CD4-positive, CD25-positive, alpha-beta regulatory T cell (primary cell): Measurements from ENCODE around the gene SEPHS2. TPM values are rescaled to one million over a fixed set of nuclear protein-coding genes. Genes with fewer than 3 reads are reported as not detected.
"Not testable (repeated sequence)": the region's sequence is repeated elsewhere in the genome, so short reads cannot be mapped to it uniquely, and the experiment has no call there.

ENCODE experiments used
- ATAC-seq, 2 donors: fragments of 150-1000 bp; cut with Tn5 transposase; one replicate each; pipeline ENCODE4 v1.10.0; 2021; ENCODE audit warnings: low read depth in 2 of 2, moderate number of reproducible peaks in 2 of 2, moderate library complexity in 1 of 2
- DNase-seq, 3 donors: peaks; one replicate each; pipeline versions ENCODE4 v3.0.0 to v3.0.0-alpha.2; 2012 to 2022; ENCODE audit warnings: mixed read lengths in 1 of 3
- H3K27ac ChIP-seq: one replicate; pipeline ENCODE4 v1.7.0; 2013; ENCODE audit warnings: mild to moderate bottlenecking, low read length; ENCODE audit not compliant: insufficient read depth, poor library complexity, severe bottlenecking
- H3K27me3 ChIP-seq: one replicate; pipeline ENCODE4 v1.7.0; 2013; ENCODE audit warnings: low read length; ENCODE audit not compliant: control insufficient read depth, insufficient read depth
- H3K36me3 ChIP-seq: one replicate; pipeline ENCODE4 v1.7.0; 2013; ENCODE audit warnings: mild to moderate bottlenecking, low read length, moderate library complexity; ENCODE audit not compliant: control insufficient read depth, insufficient read depth
- H3K4me1 ChIP-seq: 2 replicates; pipeline ENCODE4 v1.7.0; 2013; ENCODE audit warnings: mild to moderate bottlenecking, low read length; ENCODE audit not compliant: insufficient read depth, control insufficient read depth, poor library complexity, severe bottlenecking
- H3K4me3 ChIP-seq: one replicate; pipeline ENCODE4 v1.7.0; 2013; ENCODE audit warnings: low read depth, mild to moderate bottlenecking, low read length, moderate library complexity
- H3K9me3 ChIP-seq, 2 experiments: 1 replicate in 1 of 2; 2 replicates in 1 of 2; pipeline ENCODE4 v1.7.0; 2013; ENCODE audit warnings: low read length in 2 of 2, mild to moderate bottlenecking in 1 of 2, moderate library complexity in 1 of 2; ENCODE audit not compliant: control insufficient read depth in 2 of 2
- H3K27ac Mint-ChIP-seq, 3 donors: one replicate each; pipeline ENCODE4 v1.8.0; 2020 to 2022; ENCODE audit warnings: mild to moderate bottlenecking in 3 of 3, mixed read lengths in 3 of 3, moderate library complexity in 2 of 3
- H3K27me3 Mint-ChIP-seq: one replicate; pipeline ENCODE4 v1.8.0; 2022; ENCODE audit warnings: mild to moderate bottlenecking, mixed read lengths
- H3K36me3 Mint-ChIP-seq: one replicate; pipeline ENCODE4 v1.8.0; 2020; ENCODE audit warnings: mixed read lengths
- H3K4me1 Mint-ChIP-seq, 4 donors: one replicate each; pipeline ENCODE4 v1.8.0; 2020 to 2022; ENCODE audit warnings: mixed read lengths in 4 of 4, mild to moderate bottlenecking in 1 of 4
- H3K4me3 Mint-ChIP-seq, 4 donors: one replicate each; pipeline ENCODE4 v1.8.0; 2020 to 2022; ENCODE audit warnings: mild to moderate bottlenecking in 4 of 4, mixed read lengths in 4 of 4, moderate library complexity in 3 of 4
- H3K9me3 Mint-ChIP-seq, 7 donors: one replicate each; pipeline ENCODE4 v1.8.0; 2020 to 2022; ENCODE audit warnings: mixed read lengths in 7 of 7, mild to moderate bottlenecking in 3 of 7, moderate library complexity in 2 of 7
- polyA plus RNA-seq, 4 donors: library from polyadenylated mRNA; unstranded; fragments of 300-500 nt; fragmentation: Illumina TruSeq; gene quantifications; one replicate each; pipeline ENCODE4 v1.2.3, GENCODE V29; 2021
- total RNA-seq: library from RNA; stranded (reverse); gene quantifications from one replicate; pipeline ENCODE4 v1.2.3, GENCODE V29; 2022

Gene SEPHS2
- total and polyA plus RNA-seq, 5 donors from 2014 or later, result 26.0 to 89.8 (median 79.1) TPM

GRCh38 chr16:30464078-30464477 lies 18.4 kb upstream of the SEPHS2 start:
- Histone ChIP-seq H3K27ac (no peak overlapping the region), H3K4me3 (no peak overlapping the region), H3K4me1 (peaks cover 5% of the 10 kb centered on the region), H3K9me3 (no peaks in the 10 kb centered on the region), H3K36me3 (no peaks in the 10 kb centered on the region), H3K27me3 (no peaks in the 10 kb centered on the region)
- DNase-seq (no peak), ATAC-seq (no peak)
- Mint-ChIP-seq H3K27me3 (no peaks in the 10 kb centered on the region), H3K4me3 (no peak overlapping the region), H3K27ac (peak overlapping the region in 2 of 3 donors; percentile 45 to 55), H3K4me1 (peaks cover 0 to 23% (median 5%) of the 10 kb centered on the region in 4 donors), H3K36me3 (no peaks in the 10 kb centered on the region), H3K9me3 (no peaks in the 10 kb centered on the region)

- not testable (repeated sequence) for H3K27me3 Mint-ChIP-seq, H3K36me3 ChIP-seq, H3K4me3 ChIP-seq, H3K27ac ChIP-seq, H3K36me3 Mint-ChIP-seq, ATAC-seq, H3K27me3 ChIP-seq, H3K4me3 Mint-ChIP-seq, H3K9me3 Mint-ChIP-seq, H3K27ac Mint-ChIP-seq, H3K9me3 ChIP-seq, DNase-seq
- peaks cover 5 to 38% (median 13%) of the 10 kb centered on the region in 4 donors for H3K4me1 Mint-ChIP-seq
- peaks cover 23% of the 10 kb centered on the region for H3K4me1 ChIP-seq
These were observed 15.8 kb upstream of the SEPHS2 start for GRCh38 chr16:30461426-30461825.

GRCh38 chr16:30459456-30459855 lies 13.8 kb upstream of the SEPHS2 start:
- Mint-ChIP-seq H3K27me3 (no peaks in the 10 kb centered on the region), H3K9me3 (no peaks in the 10 kb centered on the region), H3K4me1 (peaks cover 6 to 41% (median 14%) of the 10 kb centered on the region in 4 donors), H3K27ac (peak overlapping the region; percentile 84 to 99 (median 90)), H3K36me3 (no peaks in the 10 kb centered on the region), H3K4me3 (peak overlapping the region in 1 of 4 donors; percentile 36)
- ATAC-seq (no peak), DNase-seq (no peak)
- H3K9me3 ChIP-seq, result no peaks in the 10 kb centered on the region
- H3K27ac ChIP-seq, result peak overlapping the region; percentile 60
- no peaks in the 10 kb centered on the region for H3K36me3 ChIP-seq
- no peaks in the 10 kb centered on the region for H3K27me3 ChIP-seq
- H3K4me3 ChIP-seq, result no peak overlapping the region
- H3K4me1 ChIP-seq, result peaks cover 27% of the 10 kb centered on the region

GRCh38 chr16:30458561-30459394 lies 13.1 kb upstream of the SEPHS2 start:
- Mint-ChIP-seq H3K4me3 (peak overlapping the region; percentile 36 to 62 (median 54)), H3K9me3 (no peaks in the 10 kb centered on the region), H3K27ac (peak overlapping the region; percentile 84 to 99 (median 90)), H3K36me3 (no peaks in the 10 kb centered on the region), H3K27me3 (no peaks in the 10 kb centered on the region), H3K4me1 (peaks cover 6 to 48% (median 18%) of the 10 kb centered on the region in 4 donors)
- H3K9me3 ChIP-seq, result no peaks in the 10 kb centered on the region
- peak overlapping the region; percentile 44 for H3K4me3 ChIP-seq
- peaks cover 27% of the 10 kb centered on the region for H3K4me1 ChIP-seq
- H3K36me3 ChIP-seq, result no peaks in the 10 kb centered on the region
- peak overlapping the region; percentile 60 for H3K27ac ChIP-seq
- ATAC-seq, result peak; percentile 97 to 98
- DNase-seq, result peak in 2 of 3 donors; percentile 60 to 96
- H3K27me3 ChIP-seq, result no peaks in the 10 kb centered on the region

- H3K4me3 Mint-ChIP-seq, result peak overlapping the region in 3 of 4 donors; percentile 51 to 67 (median 62)
- no peaks in the 10 kb centered on the region for H3K9me3 Mint-ChIP-seq
- H3K27me3 Mint-ChIP-seq, result no peaks in the 10 kb centered on the region
- no peaks in the 10 kb centered on the region for H3K36me3 ChIP-seq
- H3K36me3 Mint-ChIP-seq, result no peaks in the 10 kb centered on the region
- H3K4me3 ChIP-seq, result no peak overlapping the region
- H3K4me1 ChIP-seq, result peaks cover 27% of the 10 kb centered on the region
- peaks cover 5 to 49% (median 18%) of the 10 kb centered on the region in 4 donors for H3K4me1 Mint-ChIP-seq
- H3K27ac ChIP-seq, result no peak overlapping the region
- H3K27ac Mint-ChIP-seq, result peak overlapping the region; percentile 84 to 99 (median 90)
- H3K27me3 ChIP-seq, result no peaks in the 10 kb centered on the region
- H3K9me3 ChIP-seq, result no peaks in the 10 kb centered on the region
- ATAC-seq (no peak), DNase-seq (no peak)
These were observed 12.3 kb upstream of the SEPHS2 start for GRCh38 chr16:30457743-30458560.

DNA sequence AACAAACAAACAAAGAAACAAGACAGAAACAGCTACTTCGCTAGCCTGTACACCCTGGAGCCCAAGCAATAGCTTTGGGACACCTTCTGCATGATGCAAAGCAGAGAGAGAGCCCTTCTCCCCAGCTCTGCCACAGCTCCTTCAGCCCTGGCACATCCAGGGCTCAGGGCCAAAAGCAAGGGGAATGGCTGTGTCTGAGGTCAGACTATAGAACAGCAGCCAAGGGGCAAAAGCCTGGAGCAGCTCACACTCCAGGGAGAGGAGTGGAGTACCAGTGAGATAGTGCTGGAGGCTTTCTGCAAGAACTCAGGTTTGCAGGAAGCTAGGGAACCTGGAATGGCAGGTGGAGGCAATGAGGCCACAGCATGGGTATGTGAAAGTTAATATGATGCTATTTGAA lies 11.6 kb upstream of the SEPHS2 start:
- H3K4me1 Mint-ChIP-seq, result peaks cover 11 to 56% (median 23%) of the 10 kb centered on the region in 4 donors
- no peak overlapping the region for H3K4me3 ChIP-seq
- H3K4me1 ChIP-seq, result peaks cover 27% of the 10 kb centered on the region
- no peaks in the 10 kb centered on the region for H3K36me3 Mint-ChIP-seq
- no peaks in the 10 kb centered on the region for H3K9me3 Mint-ChIP-seq
- H3K36me3 ChIP-seq, result no peaks in the 10 kb centered on the region
- no peaks in the 10 kb centered on the region for H3K9me3 ChIP-seq
- DNase-seq, result no peak
- H3K27me3 ChIP-seq, result no peaks in the 10 kb centered on the region
- peak overlapping the region in 2 of 4 donors; percentile 19 to 67 for H3K4me3 Mint-ChIP-seq
- no peak for ATAC-seq
- no peaks in the 10 kb centered on the region for H3K27me3 Mint-ChIP-seq
- H3K27ac Mint-ChIP-seq, result peak overlapping the region; percentile 73 to 96 (median 84)
- H3K27ac ChIP-seq, result no peak overlapping the region

GRCh38 chr16:30456302-30456701 lies 10.6 kb upstream of the SEPHS2 start:
- Mint-ChIP-seq H3K27ac (peak overlapping the region; percentile 31 to 96 (median 84)), H3K27me3 (no peaks in the 10 kb centered on the region), H3K9me3 (no peaks in the 10 kb centered on the region), H3K36me3 (no peaks in the 10 kb centered on the region), H3K4me1 (peaks cover 11 to 56% (median 25%) of the 10 kb centered on the region in 4 donors), H3K4me3 (peak overlapping the region in 1 of 4 donors; percentile 67)
- ATAC-seq, result no peak
- DNase-seq, result no peak
- H3K4me1 ChIP-seq, result peaks cover 27% of the 10 kb centered on the region
- H3K9me3 ChIP-seq, result no peaks in the 10 kb centered on the region
- H3K27me3 ChIP-seq, result no peaks in the 10 kb centered on the region
- H3K27ac ChIP-seq, result no peak overlapping the region
- no peaks in the 10 kb centered on the region for H3K36me3 ChIP-seq
- no peak overlapping the region for H3K4me3 ChIP-seq
